GM19240 (cell line): ENCODE data around the gene LIG3.
"Not testable (repeated sequence)": the region's sequence is repeated elsewhere in the genome, so short reads cannot be mapped to it uniquely, and the experiment has no call there.

Experiments
- DNase-seq: peaks from one replicate; pipeline ENCODE4 v3.0.0; 2011; ENCODE audit warnings: low spot score; ENCODE audit not compliant: insufficient read length

The LIG3 gene

DNA sequence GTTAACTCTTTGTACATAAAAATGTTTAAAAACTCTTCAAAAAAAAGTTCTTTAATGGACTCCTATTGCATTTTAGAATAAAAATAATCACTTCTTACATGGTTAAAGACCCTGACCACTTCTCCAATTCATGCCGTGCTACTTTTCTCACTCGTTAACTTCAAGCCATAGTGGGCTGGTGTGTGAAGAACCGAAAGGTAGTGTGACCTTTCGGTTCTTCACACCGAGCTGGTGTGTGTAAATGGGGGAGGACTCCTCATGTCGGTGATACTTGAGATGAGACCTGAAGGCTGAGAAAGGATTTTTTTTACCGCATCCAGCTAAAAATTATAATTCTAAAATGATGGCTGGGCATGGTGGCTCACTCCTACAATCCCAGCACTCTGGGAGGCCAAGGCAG, 61.1 kb downstream of the LIG3 start:
- no peak for DNase-seq

DNA sequence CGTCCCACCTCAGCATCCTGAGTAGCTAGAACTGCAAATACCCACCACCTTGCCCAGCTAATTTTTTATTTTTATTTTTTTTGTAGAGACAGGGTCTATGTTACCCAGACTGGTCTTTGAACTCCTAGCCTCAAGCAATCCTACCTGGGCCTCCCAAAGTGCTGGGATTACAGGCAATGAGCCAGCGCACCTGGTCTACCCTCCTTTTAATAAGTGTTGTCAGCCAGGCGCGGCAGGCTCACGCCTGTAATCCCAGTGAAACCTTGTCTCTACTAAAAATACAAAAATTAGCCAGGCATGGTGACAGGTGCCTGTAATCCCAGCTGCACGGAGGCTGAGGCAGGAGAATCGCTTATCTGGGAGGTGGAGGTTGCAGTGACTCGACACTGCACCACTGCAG, 63.9 kb downstream of the LIG3 start:
- no peak for DNase-seq

DNA sequence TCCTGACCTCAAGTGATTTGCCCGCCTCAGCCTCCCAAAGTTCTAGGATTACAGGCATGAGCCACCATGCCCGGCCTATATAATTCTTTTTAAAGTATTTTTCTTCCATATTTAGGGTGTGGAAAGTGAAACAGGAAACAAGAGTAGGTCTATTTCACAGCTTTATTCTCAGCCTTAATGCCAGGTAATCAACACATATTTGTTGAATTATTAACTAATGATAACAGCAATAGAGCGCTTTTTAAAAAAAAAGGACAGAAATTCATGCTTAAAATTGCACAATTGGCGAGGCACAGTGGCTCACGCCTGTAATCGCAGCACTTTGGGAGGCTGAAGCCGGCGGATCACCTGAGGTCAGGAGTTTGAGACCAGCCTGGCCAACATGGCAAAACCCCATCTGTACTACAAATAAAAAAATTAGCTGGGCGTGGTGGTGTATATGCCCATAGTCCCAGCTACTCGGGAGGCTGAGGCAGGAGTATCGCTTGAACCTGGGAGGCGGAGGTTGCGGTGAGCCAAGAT, 65.2 kb downstream of the LIG3 start:
- not testable (repeated sequence) for DNase-seq

DNA sequence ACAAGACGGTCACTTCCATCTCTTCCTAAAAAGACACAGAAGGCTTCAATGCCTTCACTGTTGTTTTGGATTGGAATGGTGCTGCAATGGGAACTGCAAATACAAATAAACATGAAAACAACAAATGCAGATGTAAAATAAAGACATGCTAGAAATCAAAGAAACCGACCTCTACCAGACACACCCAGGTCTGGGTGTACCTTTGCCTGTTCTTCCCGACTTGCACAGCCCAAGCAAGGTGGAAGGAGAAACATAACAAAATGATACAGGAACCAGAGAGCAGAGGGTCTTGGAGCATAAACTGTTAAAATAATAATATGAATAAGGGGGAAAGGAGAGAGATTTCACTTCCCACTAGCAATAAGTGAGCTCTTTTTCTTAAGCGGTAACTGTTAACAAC, 65.9 kb downstream of the LIG3 start:
- DNase-seq, result no peak

DNA sequence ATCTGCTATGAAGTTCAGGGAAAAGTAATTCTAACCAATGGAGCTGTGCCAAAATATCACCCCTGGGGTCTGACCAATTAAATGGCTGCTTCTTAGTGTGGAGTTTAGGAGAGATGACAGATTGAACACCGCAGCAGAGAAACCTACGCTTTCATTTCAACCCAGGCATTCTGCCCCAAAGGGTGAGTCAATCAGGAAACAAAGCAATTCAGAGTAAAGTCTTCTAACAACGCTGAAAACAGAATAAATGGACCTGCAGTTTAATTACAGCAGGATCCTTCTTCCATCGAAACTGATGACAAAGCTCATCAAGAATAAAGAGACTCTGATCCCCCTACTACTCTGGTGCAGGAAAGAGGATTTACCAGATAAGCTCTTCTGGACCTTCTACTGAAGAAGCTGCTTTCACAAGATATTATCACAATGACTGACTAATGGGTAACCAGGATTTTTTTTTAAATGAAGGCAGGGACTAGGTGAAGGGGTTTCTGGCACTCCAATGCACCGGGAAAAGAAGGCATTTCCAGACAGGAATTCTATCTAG, 66.5 kb downstream of the LIG3 start:
- DNase-seq, result peak; percentile 63

DNA sequence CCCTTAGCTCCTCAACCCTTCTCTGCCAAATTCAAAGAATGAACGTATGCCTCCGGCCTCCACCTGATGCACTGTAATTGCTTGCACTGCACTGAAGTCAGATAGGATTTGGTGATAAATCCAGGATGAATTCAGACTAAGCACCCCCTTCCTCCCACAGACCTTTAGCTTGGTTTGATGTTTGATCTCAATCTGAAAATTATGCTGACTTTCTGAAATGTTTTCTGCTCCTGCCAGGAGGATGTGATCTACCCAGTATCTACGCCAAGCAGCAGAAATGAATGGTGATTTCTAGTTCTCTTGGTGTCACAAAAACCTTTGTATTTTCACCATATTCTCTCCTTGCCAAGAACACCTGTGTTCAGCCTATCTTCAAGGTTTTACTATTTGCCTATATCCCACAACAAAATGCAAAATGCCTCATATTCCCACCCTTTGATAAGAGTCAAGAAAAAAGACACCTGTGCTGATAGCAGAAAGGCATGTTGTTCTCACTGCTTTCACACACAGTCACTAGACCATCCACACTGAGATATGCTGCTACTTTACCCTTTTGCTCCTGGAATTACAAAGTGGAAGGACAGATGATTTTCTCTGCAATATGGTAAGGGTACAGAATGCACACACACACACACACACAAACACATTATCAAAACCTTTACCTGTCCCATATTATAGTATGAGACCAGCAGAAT, 68.5 kb downstream of the LIG3 start:
- DNase-seq, result no peak

DNA sequence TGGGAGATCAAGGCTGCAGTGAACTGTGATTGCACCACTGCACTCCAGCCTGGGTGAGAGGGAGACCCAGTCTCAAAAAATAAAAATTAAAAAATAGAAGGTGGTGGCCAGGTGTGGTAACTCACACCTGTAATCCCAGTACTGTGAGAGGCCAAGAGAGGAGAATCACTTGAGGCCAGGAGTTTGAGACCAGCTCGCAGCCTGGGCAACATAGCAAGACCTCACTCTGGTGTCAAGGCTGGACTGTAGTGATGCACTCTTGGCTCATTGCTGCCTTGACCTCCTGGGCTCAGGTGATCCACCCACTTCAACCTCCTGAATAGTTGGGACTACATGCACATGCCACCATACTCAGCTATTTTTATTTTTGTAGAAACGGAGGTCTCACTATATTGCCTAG, 69.9 kb downstream of the LIG3 start:
- no peak for DNase-seq

DNA sequence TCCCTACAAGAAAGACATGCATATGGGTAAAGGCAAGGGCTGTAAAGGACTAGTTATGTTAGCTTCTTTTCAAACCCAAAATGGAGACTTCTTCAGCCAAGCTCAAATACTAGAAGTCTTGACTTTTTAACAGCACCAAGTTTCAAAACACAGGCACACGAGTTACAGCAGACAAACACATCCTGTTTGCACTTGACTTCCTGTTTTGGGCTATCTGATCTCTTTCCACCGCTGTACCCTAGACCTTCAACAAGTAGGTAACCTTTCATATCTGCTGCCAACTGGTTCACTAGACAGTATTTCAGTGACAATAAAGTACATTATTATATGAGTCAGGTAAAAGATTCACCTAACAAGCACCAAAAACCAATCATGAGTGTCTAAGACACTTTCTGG, 70.9 kb downstream of the LIG3 start:
- peak; percentile 43 for DNase-seq

DNA sequence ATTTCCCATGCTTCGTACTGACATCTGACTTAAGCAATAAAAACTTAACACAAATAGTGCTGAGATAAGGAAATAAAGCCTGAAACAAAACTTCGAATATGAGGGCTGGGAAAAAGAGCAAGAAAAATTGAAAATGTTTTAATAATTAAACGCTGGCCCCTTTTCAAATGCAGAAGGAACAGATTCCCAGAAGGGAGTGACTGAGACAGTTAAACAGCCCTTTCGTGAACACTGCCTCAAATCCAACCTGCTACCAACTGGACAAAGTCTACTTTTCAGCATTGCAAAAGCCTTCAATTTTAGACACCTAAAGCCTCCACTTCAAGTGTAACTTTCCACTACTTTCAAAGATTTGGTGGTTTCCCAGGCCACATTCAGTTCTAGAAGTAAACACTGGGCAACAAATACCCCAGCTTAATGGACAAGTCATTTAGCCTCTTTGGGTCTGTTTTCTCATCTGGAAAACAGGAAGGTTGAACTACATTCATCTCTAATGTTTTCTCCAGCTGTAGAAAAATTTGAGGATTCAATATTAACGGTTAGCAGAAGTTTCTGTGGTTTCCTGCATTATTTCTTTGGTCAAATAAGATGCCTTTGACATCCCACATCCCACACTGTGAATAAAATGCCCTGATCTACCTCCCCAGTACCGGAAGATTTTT, 71.4 kb downstream of the LIG3 start:
- no peak for DNase-seq

DNA sequence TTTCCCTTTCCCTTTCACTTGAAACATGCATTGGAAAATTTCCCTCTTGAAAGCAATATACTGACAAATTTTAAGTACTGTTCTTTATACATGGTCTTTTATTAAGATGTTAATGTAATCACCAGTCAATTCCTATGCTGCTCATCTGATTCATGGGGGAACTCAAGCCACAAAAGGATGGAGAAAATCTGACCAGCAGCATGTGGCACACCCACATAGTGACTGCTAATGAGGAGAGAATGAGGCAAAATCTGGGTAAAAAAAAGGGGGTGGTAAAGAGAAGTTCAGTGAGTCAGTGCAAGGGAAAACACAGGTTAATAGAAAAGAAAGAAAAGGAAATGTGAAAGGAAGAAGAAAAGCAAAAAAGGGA, 71.9 kb downstream of the LIG3 start:
- no peak for DNase-seq

DNA sequence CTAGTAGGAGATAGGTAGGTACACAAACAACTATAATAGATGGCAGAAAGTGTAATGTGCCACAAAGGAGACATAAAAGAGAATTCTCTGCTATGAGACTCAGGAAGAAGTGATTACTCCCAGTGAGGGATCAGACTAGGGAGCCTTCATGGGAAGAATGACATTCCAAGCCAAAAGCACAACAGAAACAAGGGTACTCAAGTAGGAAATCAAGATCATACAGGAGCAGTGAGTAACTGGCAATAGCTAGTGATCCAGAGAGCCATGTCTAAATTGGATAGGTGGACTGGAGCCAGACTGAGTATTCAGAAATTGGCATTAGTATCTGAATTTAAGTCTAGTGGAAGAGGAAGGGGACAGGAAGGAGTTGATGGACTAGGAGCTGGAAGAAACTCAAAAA, 72.5 kb downstream of the LIG3 start:
- DNase-seq, result no peak

DNA sequence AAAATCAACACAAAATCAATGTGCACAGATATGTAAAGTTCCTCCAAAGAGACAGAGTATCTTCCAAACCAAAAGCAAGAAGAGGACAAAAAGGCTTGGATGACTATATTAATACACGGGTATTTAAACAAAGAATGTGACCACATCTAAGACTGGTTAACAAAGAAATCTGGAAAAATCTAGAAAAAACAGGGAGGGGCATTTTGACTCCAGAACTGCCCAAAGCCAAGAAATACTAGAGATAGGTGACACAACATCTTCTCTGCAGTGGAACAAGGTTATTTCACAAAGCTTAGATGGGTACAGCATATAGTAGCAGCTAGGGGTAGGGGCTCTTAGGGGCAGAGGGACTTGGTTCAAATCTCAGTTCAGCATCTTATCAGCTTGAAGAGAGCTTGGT, 72.9 kb downstream of the LIG3 start:
- DNase-seq, result no peak

DNA sequence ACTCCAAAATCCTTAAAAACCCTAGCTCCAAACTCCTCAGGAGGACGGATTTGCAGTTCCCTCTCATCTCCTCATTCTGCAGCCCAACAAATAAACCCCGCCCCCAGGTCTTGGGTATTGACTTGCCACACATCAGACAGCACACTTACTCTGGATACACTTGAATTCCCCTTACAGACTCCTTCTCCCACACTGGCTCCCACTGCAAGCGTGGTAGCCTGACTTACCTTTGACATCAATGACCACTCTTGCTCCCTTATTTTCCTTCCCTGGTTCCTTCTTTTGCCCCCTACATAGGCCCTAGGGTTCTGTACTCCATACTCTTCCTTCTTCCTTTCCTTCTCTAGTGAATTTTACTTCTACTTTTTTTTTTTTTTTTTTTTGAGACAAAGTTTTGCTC, 75.7 kb downstream of the LIG3 start:
- no peak for DNase-seq

DNA sequence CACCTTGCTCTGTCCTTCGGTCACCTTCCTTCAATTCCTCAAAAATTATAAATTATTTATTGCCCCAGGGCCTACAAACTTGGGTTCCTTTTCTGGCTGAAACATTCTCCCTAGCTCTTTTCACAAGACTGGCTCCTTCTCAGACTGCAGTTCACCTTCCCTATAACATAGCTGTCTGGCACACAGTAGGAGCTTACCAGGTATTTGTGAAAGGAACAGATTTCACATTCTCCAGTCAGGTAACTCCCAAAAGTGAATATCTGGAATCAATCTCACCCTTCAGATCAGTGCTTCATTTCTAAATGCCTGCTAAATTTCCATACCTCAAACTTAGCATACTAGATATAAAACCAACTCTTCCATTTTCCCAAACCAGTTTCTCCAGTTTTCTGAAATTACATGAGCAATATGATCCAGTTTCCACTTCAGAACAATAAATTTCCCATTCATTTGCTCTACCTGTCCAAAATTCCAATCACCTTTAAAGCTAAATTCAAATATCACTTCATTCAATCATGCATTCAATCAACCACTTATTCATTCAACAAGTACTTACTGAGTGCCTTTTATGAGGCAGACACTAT, 77.1 kb downstream of the LIG3 start:
- no peak for DNase-seq
